Measurements from ENCODE around the gene TTC21B. TPM values are rescaled to one million over a fixed set of nuclear protein-coding genes. Genes with fewer than 3 reads are reported as not detected.

TTC21B gene
- total RNA-seq, 2 experiments from 2014 or later = 20.0 to 21.3 TPM

Other genes starting within 250 kb of the TTC21B start
- gene GALNT3, start 159.5 kb downstream of the TTC21B start, total RNA-seq = 1 to 10 TPM; 3.2 to 4.1 TPM
- gene SCN1A, start 174.2 kb upstream of the TTC21B start, total RNA-seq = not detected

Data from activated CD4-positive, alpha-beta memory T cell treated with anti-CD3 and anti-CD28 coated beads for 36 hours (primary cell).